ENCODE results near the gene FXR2. TPM values are rescaled to one million over a fixed set of nuclear protein-coding genes. Genes with fewer than 3 reads are reported as not detected.

The FXR2 gene
- total RNA-seq, 2 experiments from 2014 or later = 32.1 to 32.4 TPM

DNA sequence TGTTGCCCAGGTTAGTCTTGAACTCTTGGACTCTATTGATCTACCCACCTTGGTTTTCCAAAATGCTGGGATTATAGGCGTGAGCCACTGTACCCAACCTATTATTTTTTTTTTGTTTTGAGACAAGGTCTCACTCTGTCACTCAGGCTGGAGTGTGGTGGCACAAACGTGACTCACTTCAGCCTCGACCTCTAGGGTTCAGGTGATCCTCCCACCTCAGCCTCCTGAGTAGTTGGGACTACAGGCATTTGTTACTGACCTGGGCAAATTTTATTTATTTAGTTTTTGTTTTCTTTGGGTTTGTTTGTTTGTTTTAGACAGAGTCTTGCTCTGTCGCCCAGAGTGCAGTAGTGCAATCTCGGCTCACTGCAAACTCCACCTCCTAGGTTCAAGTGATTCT, 9.0 kb upstream of the FXR2 start:
- POLR2A ChIA-PET = no interaction called here
- CTCF ChIA-PET (ENCODE audit: unreplicated experiment) = no interaction called here

DNA sequence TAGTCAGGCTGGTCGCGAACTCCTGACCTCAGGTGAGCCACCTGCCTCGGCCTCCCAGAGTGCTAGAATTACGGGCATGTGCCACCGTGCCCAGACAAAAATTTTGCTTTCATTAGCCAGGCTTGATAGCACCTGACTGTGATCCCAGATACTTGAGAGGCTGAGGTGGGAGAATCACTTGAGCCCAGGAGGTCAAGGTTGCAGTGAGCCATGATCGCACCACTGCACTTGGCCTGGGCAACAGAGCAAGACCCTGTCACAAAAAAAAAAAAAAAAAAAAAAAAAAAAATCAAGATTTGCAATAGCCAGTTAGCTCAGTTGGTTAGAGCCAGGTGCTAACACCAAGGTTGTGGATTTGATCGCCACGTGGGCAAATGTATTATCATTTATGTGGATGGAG, 6.1 kb upstream of the FXR2 start:
- intact Hi-C loops (cut with micrococcal nuclease; ENCODE audit: unreplicated experiment) = no loop called here
- H3K36me3 ChIP-seq (ENCODE audit: insufficient read depth, low read length) = no peaks in the 10 kb centered on the region
- no TSS peak for BruUV-seq (replicated peaks)
- no peaks in the 10 kb centered on the region for H3K79me2 ChIP-seq (ENCODE audit: insufficient read depth, low read depth, low read length)
- H3K4me1 ChIP-seq (ENCODE audit: insufficient read depth, low read length, poor library complexity, severe bottlenecking) = no peaks in the 10 kb centered on the region
- TF ChIP-seq, protein P1, sequence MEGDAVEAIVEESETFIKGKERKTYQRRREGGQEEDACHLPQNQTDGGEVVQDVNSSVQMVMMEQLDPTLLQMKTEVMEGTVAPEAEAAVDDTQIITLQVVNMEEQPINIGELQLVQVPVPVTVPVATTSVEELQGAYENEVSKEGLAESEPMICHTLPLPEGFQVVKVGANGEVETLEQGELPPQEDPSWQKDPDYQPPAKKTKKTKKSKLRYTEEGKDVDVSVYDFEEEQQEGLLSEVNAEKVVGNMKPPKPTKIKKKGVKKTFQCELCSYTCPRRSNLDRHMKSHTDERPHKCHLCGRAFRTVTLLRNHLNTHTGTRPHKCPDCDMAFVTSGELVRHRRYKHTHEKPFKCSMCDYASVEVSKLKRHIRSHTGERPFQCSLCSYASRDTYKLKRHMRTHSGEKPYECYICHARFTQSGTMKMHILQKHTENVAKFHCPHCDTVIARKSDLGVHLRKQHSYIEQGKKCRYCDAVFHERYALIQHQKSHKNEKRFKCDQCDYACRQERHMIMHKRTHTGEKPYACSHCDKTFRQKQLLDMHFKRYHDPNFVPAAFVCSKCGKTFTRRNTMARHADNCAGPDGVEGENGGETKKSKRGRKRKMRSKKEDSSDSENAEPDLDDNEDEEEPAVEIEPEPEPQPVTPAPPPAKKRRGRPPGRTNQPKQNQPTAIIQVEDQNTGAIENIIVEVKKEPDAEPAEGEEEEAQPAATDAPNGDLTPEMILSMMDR (conservative IDR thresholded peaks at IDR 0.05; ENCODE audit: low read length) = no peak
- TF ChIP-seq EZH2phosphoT487 (IDR thresholded peaks at IDR 0.05; ENCODE audit: borderline replicate concordance, low read depth, low read length) = no peak
- H3K27ac ChIP-seq (ENCODE audit: low read depth, low read length, poor library complexity, severe bottlenecking) = no peak overlapping the region
- POLR2A ChIA-PET = interaction anchor here (0.6 to 1.2 kb wide), 2 partner anchors 12 to 68 kb away, joined by 3 read pairs; no protein-coding TSS in a partner anchor
- no peaks in the 10 kb centered on the region for H3K9me3 ChIP-seq (ENCODE audit: low read length)
- CTCF ChIA-PET (ENCODE audit: unreplicated experiment) = no interaction called here
- no peaks in the 10 kb centered on the region for H3K9me2 ChIP-seq (ENCODE audit: insufficient read depth, low read length)
- no peaks in the 10 kb centered on the region for H4K20me1 ChIP-seq (ENCODE audit: insufficient read depth, low read length)
- no peak overlapping the region for H3K4me2 ChIP-seq (ENCODE audit: low read length)
- H2AFZ ChIP-seq (ENCODE audit: low read length) = no peak overlapping the region
- DNase-seq (ENCODE audit: low spot score) = no peak
- no peak overlapping the region for H3K4me3 ChIP-seq (ENCODE audit: low read depth, low read length, poor library complexity, severe bottlenecking)

More for the DNA sequence above, 9.0 kb upstream of the FXR2 start:
- Histone ChIP-seq H3K4me1 (ENCODE audit: insufficient read depth, low read length, poor library complexity, severe bottlenecking) (peaks cover 4% of the 10 kb centered on the region), H3K4me2 (ENCODE audit: low read length) (no peak overlapping the region), H3K36me3 (ENCODE audit: insufficient read depth, low read length) (no peaks in the 10 kb centered on the region), H3K4me3 (ENCODE audit: low read depth, low read length, poor library complexity, severe bottlenecking) (no peak overlapping the region), H4K20me1 (ENCODE audit: insufficient read depth, low read length) (no peaks in the 10 kb centered on the region), H3K9me2 (ENCODE audit: insufficient read depth, low read length) (no peaks in the 10 kb centered on the region), H3K9me3 (ENCODE audit: low read length) (no peaks in the 10 kb centered on the region), H3K27ac (ENCODE audit: low read depth, low read length, poor library complexity, severe bottlenecking) (no peak overlapping the region), H3K79me2 (ENCODE audit: insufficient read depth, low read depth, low read length) (no peaks in the 10 kb centered on the region), H2AFZ (ENCODE audit: low read length) (no peak overlapping the region)
- BruUV-seq (replicated peaks) = no TSS peak
- intact Hi-C loops (cut with micrococcal nuclease; ENCODE audit: unreplicated experiment) = no loop called here
- DNase-seq (ENCODE audit: low spot score) = no peak
- no peak for TF ChIP-seq EZH2phosphoT487 (IDR thresholded peaks at IDR 0.05; ENCODE audit: borderline replicate concordance, low read depth, low read length)
- TF ChIP-seq, protein P1 (conservative IDR thresholded peaks at IDR 0.05; ENCODE audit: low read length) = no peak

DNA sequence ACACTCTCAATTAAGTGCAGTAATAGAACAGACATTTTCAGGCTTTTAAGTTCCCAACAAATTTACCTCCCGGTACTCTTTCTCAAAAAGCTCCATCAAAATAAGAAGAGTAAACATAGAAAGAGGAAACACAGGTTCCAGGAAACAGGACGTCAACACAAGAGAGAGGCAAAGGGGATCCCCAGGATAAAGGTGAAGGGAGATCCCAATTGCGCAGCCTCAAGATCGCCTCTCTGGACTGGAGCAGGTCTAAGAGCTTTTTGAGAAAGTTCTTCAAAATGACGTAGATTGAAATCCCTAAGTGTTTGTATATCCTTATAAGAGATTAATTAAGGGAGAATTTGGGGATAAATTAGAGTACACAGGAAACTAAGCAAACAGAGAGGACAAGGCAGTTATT, 3.9 kb upstream of the FXR2 start:
- Histone ChIP-seq H3K9me2 (ENCODE audit: insufficient read depth, low read length) (no peaks in the 10 kb centered on the region), H3K36me3 (ENCODE audit: insufficient read depth, low read length) (no peaks in the 10 kb centered on the region), H3K27ac (ENCODE audit: low read depth, low read length, poor library complexity, severe bottlenecking) (no peak overlapping the region), H3K4me3 (ENCODE audit: low read depth, low read length, poor library complexity, severe bottlenecking) (no peak overlapping the region), H3K4me2 (ENCODE audit: low read length) (no peak overlapping the region), H3K9me3 (ENCODE audit: low read length) (no peaks in the 10 kb centered on the region), H2AFZ (ENCODE audit: low read length) (no peak overlapping the region), H3K4me1 (ENCODE audit: insufficient read depth, low read length, poor library complexity, severe bottlenecking) (peaks cover 3% of the 10 kb centered on the region), H4K20me1 (ENCODE audit: insufficient read depth, low read length) (peaks cover 5% of the 10 kb centered on the region; the same call in 1 of the 2 replicates), H3K79me2 (ENCODE audit: insufficient read depth, low read depth, low read length) (peaks cover 7% of the 10 kb centered on the region)
- ChIA-PET CTCF (ENCODE audit: unreplicated experiment) (no interaction called here), POLR2A (interaction anchor here (0.7 kb wide), 2 partner anchors 8 to 378 kb away, joined by 3 read pairs; no protein-coding TSS in a partner anchor)
- BruUV-seq (replicated peaks) = no TSS peak
- DNase-seq (ENCODE audit: low spot score) = no peak
- intact Hi-C loops (cut with micrococcal nuclease; ENCODE audit: unreplicated experiment) = no loop called here
- TF ChIP-seq EZH2phosphoT487 (IDR thresholded peaks at IDR 0.05; ENCODE audit: borderline replicate concordance, low read depth, low read length) = no peak
- TF ChIP-seq, protein P1 (conservative IDR thresholded peaks at IDR 0.05; ENCODE audit: low read length) = no peak
